Cardiac muscle cell (in vitro differentiated cells and primary cell): Measurements from ENCODE around the gene PMEL. TPM values are rescaled to one million over a fixed set of nuclear protein-coding genes. Genes with fewer than 3 reads are reported as not detected.

Source experiments
- DNase-seq, 2 donors: peaks; one replicate each; pipeline versions ENCODE4 v3.0.0 to v3.0.0-alpha.2; 2010 to 2017; ENCODE audit warnings: low read depth in 1 of 2, low spot score in 1 of 2
- H3K27ac ChIP-seq: fragments of 200-600 bp; sonication (generic); 2 replicates; pipeline ENCODE4 v1.5.1; 2016
- H3K27me3 ChIP-seq: fragments of 200-600 bp; sonication (generic); 2 replicates; pipeline ENCODE4 v1.6.0; 2016; ENCODE audit warnings: control low read depth
- H3K36me3 ChIP-seq: fragments of 200-600 bp; sonication (generic); 2 replicates; pipeline ENCODE4 v1.5.1; 2016; ENCODE audit warnings: control low read depth
- H3K4me1 ChIP-seq: fragments of 200-600 bp; sonication (generic); 2 replicates; pipeline ENCODE4 v1.8.1; 2017; ENCODE audit warnings: low read depth, mild to moderate bottlenecking, mixed run types
- H3K4me3 ChIP-seq: fragments of 200-600 bp; sonication (generic); 2 replicates; pipeline ENCODE4 v1.5.1; 2016; ENCODE audit warnings: mild to moderate bottlenecking
- H3K9me3 ChIP-seq: fragments of 200-600 bp; sonication (generic); 2 replicates; pipeline ENCODE4 v1.5.1; 2017; ENCODE audit warnings: low read depth, mild to moderate bottlenecking, control low read depth
- polyA plus RNA-seq: library from polyadenylated mRNA; unstranded; fragments of >200 nt; fragmentation: Nextera tagmentation; extraction: Ambion mirVana; gene quantifications from 2 replicates; pipeline ENCODE4 v1.2.1, GENCODE V29; 2016
- total RNA-seq: library from RNA; depleted of rRNA; stranded (reverse); fragments of >200 nt; gene quantifications from 2 replicates; pipeline ENCODE4 v1.2.3, GENCODE V29; 2016
- TF ChIP-seq, protein P1 (sequence below): IDR thresholded peaks from 2 replicates; pipeline ENCODE4 v1.5.1; 2012; ENCODE audit warnings: low read depth, mild to moderate bottlenecking, low read length

PMEL gene
- total and polyA plus RNA-seq, 2 experiments from 2014 or later = 11.3 to 15.5 TPM

DNA sequence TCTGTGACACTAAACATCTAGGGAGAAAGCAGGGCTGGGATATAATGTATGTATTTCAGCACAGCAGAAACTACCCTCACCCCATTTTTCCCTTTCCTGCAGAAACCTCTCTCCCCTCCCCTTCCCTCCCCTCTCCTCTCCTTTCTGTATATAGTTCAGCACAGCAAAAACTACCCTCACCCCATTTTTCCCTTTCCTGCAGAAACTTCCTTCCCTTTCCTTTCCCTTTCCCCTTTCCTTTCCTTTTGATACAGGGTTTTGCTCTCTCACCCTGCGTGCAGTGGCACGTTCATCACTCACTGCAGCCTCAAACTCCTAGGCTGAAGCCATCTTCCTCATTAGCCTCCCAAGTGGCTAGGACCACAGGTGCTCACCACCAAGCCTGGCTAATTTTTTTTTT lies 2.1 kb downstream of the PMEL start:
- H3K27ac ChIP-seq = no peak overlapping the region
- TF ChIP-seq, protein P1, sequence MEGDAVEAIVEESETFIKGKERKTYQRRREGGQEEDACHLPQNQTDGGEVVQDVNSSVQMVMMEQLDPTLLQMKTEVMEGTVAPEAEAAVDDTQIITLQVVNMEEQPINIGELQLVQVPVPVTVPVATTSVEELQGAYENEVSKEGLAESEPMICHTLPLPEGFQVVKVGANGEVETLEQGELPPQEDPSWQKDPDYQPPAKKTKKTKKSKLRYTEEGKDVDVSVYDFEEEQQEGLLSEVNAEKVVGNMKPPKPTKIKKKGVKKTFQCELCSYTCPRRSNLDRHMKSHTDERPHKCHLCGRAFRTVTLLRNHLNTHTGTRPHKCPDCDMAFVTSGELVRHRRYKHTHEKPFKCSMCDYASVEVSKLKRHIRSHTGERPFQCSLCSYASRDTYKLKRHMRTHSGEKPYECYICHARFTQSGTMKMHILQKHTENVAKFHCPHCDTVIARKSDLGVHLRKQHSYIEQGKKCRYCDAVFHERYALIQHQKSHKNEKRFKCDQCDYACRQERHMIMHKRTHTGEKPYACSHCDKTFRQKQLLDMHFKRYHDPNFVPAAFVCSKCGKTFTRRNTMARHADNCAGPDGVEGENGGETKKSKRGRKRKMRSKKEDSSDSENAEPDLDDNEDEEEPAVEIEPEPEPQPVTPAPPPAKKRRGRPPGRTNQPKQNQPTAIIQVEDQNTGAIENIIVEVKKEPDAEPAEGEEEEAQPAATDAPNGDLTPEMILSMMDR = no peak

GRCh38 chr12:55957106-55957859 lies 8.6 kb downstream of the PMEL start:
- TF ChIP-seq, protein P1 = no peak
- no peak overlapping the region for H3K4me3 ChIP-seq

More for the DNA sequence above, 2.1 kb downstream of the PMEL start:
- no peaks in the 10 kb centered on the region for H3K27me3 ChIP-seq
- no peak for DNase-seq
- H3K4me3 ChIP-seq = no peak overlapping the region
- no peaks in the 10 kb centered on the region for H3K9me3 ChIP-seq
- no peaks in the 10 kb centered on the region for H3K36me3 ChIP-seq
- peaks cover 15% of the 10 kb centered on the region for H3K4me1 ChIP-seq

GRCh38 chr12:55955800-55956508 lies 9.9 kb downstream of the PMEL start:
- H3K27ac ChIP-seq = no peak overlapping the region
- TF ChIP-seq, protein P1 = peak; percentile 35
- no peak overlapping the region for H3K4me3 ChIP-seq
- H3K4me1 ChIP-seq = peaks cover 3% of the 10 kb centered on the region
- peak in 1 of 2 donors; percentile 29 for DNase-seq
- H3K27me3 ChIP-seq = no peaks in the 10 kb centered on the region
- H3K9me3 ChIP-seq = no peaks in the 10 kb centered on the region
- H3K36me3 ChIP-seq = no peaks in the 10 kb centered on the region

More at GRCh38 chr12:55957106-55957859, 8.6 kb downstream of the PMEL start:
- DNase-seq = no peak
- no peaks in the 10 kb centered on the region for H3K36me3 ChIP-seq
- H3K27me3 ChIP-seq = no peaks in the 10 kb centered on the region
- peaks cover 3% of the 10 kb centered on the region for H3K4me1 ChIP-seq
- H3K27ac ChIP-seq = no peak overlapping the region
- H3K9me3 ChIP-seq = no peaks in the 10 kb centered on the region

DNA sequence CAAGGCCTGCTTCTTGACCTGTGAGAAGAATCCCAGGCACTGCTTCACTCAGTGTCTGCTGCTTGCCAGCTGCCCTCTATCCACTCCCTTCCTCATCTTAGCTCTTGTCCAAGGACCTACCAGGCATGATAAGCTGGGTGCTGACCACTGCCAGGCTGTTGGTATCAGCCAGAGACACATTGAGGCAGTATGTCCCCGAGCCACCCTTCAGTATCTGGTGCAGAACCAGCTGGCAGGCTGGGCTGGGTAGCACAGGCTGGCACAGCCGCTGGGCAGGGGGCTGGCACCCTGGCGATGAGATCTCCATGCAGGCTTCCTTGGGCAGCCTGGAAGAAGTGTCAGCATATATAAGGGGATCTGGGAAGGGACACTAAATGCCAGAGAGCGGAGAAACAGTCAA lies 10.5 kb downstream of the PMEL start:
- no peaks in the 10 kb centered on the region for H3K27me3 ChIP-seq
- H3K36me3 ChIP-seq = no peaks in the 10 kb centered on the region
- no peak for DNase-seq
- TF ChIP-seq, protein P1 = no peak
- H3K9me3 ChIP-seq = no peaks in the 10 kb centered on the region
- no peak overlapping the region for H3K27ac ChIP-seq
- peaks cover 3% of the 10 kb centered on the region for H3K4me1 ChIP-seq
- H3K4me3 ChIP-seq = no peak overlapping the region

- TF ChIP-seq, protein P1 = no peak
- H3K27ac ChIP-seq = no peak overlapping the region
- H3K27me3 ChIP-seq = no peaks in the 10 kb centered on the region
- no peak overlapping the region for H3K4me3 ChIP-seq
- no peaks in the 10 kb centered on the region for H3K36me3 ChIP-seq
- DNase-seq = no peak
- no peaks in the 10 kb centered on the region for H3K4me1 ChIP-seq
- no peaks in the 10 kb centered on the region for H3K9me3 ChIP-seq
These were observed 19.3 kb downstream of the PMEL start for GRCh38 chr12:55946553-55946952.
